Stimulated activated CD8-positive, alpha-beta memory T cell treated with anti-CD3 and anti-CD28 coated beads, Interleukin-12 subunit alpha, Interleukin-12 subunit beta, amount 100 ng/mL, for 4 hours (primary cell): ENCODE data around the gene AAK1.

Experiments
- DNase-seq: peaks from one replicate; pipeline ENCODE4 v3.0.0-alpha.2; 2020; ENCODE audit warnings: low read depth

The AAK1 gene

GRCh38 chr2:69538872-69539548, 104.5 kb downstream of the AAK1 start:
- no peak for DNase-seq

- no peak for DNase-seq
These were observed 105.3 kb downstream of the AAK1 start for GRCh38 chr2:69538249-69538648.

- no peak for DNase-seq
These were observed 107.7 kb downstream of the AAK1 start for GRCh38 chr2:69535817-69536241.

GRCh38 chr2:69531186-69531585, 112.4 kb downstream of the AAK1 start:
- no peak for DNase-seq

- no peak for DNase-seq
These were observed 114.1 kb downstream of the AAK1 start for GRCh38 chr2:69529480-69529879.

- DNase-seq, result no peak
These were observed 118.3 kb downstream of the AAK1 start for GRCh38 chr2:69525261-69525660.

GRCh38 chr2:69524799-69525198, 118.7 kb downstream of the AAK1 start:
- no peak for DNase-seq

- DNase-seq, result no peak
These were observed 121.8 kb downstream of the AAK1 start for GRCh38 chr2:69521747-69522146.

- no peak for DNase-seq
These were observed 124.7 kb downstream of the AAK1 start for GRCh38 chr2:69518841-69519240.

- DNase-seq, result no peak
These were observed 126.1 kb downstream of the AAK1 start for GRCh38 chr2:69517410-69517809.

GRCh38 chr2:69514819-69515218, 128.7 kb downstream of the AAK1 start:
- DNase-seq, result no peak

- DNase-seq, result no peak
These were observed 129.1 kb downstream of the AAK1 start for GRCh38 chr2:69514406-69514805.

GRCh38 chr2:69512446-69512845, 131.1 kb downstream of the AAK1 start:
- DNase-seq, result no peak

GRCh38 chr2:69510204-69510603, 133.3 kb downstream of the AAK1 start:
- no peak for DNase-seq

- no peak for DNase-seq
These were observed 133.8 kb downstream of the AAK1 start for GRCh38 chr2:69509750-69510140.

- DNase-seq, result no peak
These were observed 134.4 kb downstream of the AAK1 start for GRCh38 chr2:69509011-69509749.

- DNase-seq, result no peak
These were observed 137.8 kb downstream of the AAK1 start for GRCh38 chr2:69505710-69506109.

GRCh38 chr2:69501301-69501700, 142.2 kb downstream of the AAK1 start:
- no peak for DNase-seq

GRCh38 chr2:69499966-69500365, 143.6 kb downstream of the AAK1 start:
- DNase-seq, result no peak

GRCh38 chr2:69499242-69499641, 144.3 kb downstream of the AAK1 start:
- DNase-seq, result no peak

- DNase-seq, result no peak
These were observed 147.7 kb downstream of the AAK1 start for GRCh38 chr2:69495861-69496260.

GRCh38 chr2:69495008-69495407, 148.5 kb downstream of the AAK1 start:
- DNase-seq, result no peak

- DNase-seq, result no peak
These were observed 149.4 kb downstream of the AAK1 start for GRCh38 chr2:69494126-69494525.

- no peak for DNase-seq
These were observed 150.3 kb downstream of the AAK1 start for GRCh38 chr2:69493268-69493667.
